ENCODE results near the gene GPANK1. TPM values are rescaled to one million over a fixed set of nuclear protein-coding genes. Genes with fewer than 3 reads are reported as not detected.

The GPANK1 gene
- total and polyA plus RNA-seq, 2 donors (not counting 1 experiment from before 2014, with no cell fraction given): 22.6 to 24.3 TPM

- H3K4me1 ChIP-seq (ENCODE audit: control insufficient read depth in 2 of 2, insufficient read depth in 2 of 2, low read length in 2 of 2): peaks cover 38 to 55% of the 10 kb centered on the region in 2 donors
- peaks cover 0 to 45% of the 10 kb centered on the region in 2 experiments for H3K36me3 ChIP-seq (replicated peaks in 1 of 2; ENCODE audit: control extremely low read depth in 1 of 2, control insufficient read depth in 1 of 2, extremely low read depth in 1 of 2, insufficient read depth in 2 of 2, low read length in 1 of 2)
- DNase-seq (no peak), ATAC-seq (ENCODE audit: low read depth) (no peak)
- Mint-ChIP-seq H3K9me3 (ENCODE audit: insufficient read depth) (no peaks in the 10 kb centered on the region), H3K27me3 (no peaks in the 10 kb centered on the region), H3K27ac (peak overlapping the region; percentile 89), H3K4me3 (peak overlapping the region; percentile 94), H3K4me1 (peaks cover 62% of the 10 kb centered on the region)
- H4K20me1 ChIP-seq (ENCODE audit: control insufficient read depth, insufficient read depth, low read length, poor library complexity, severe bottlenecking): peaks cover 24% of the 10 kb centered on the region
- intact Hi-C loops (cut with micrococcal nuclease): loop anchor here (10.0 kb wide), 1 partner anchor 1444 kb away; the partner anchor contains the start of gene TRIM26
- peak overlapping the region in 4 of 5 experiments; percentile 63 to 98 (median 90) for H3K4me3 ChIP-seq (ENCODE audit: control extremely low read depth in 1 of 5, extremely low read depth in 1 of 5, insufficient read depth in 1 of 5, low read depth in 2 of 5, low read length in 4 of 5)
- H3K79me2 ChIP-seq (ENCODE audit: control insufficient read depth, insufficient read depth, low read length): peaks cover 95% of the 10 kb centered on the region
- ChIA-PET CTCF (no interaction called here), POLR2A (interaction anchor here (0.6 to 1.0 kb wide), 2 partner anchors 82 to 1044 kb away, joined by 3 to 7 read pairs; no protein-coding TSS in a partner anchor)
- H3K4me2 ChIP-seq (replicated peaks; ENCODE audit: low read depth, low read length, poor library complexity, severe bottlenecking): peak overlapping the region; percentile 88
- no peak for TF ChIP-seq EZH2 (IDR thresholded peaks at IDR 0.05; ENCODE audit: borderline replicate concordance, insufficient read depth, low read depth, low read length, poor library complexity, severe bottlenecking)
- TF ChIP-seq CTCF (IDR thresholded peaks at IDR 0.05): no peak
- 94% methylated on average over 13 of the region's 13 CpGs for WGBS (ENCODE audit: insufficient coverage)
- H3K27me3 ChIP-seq (replicated peaks in 1 of 4; ENCODE audit: control extremely low read depth in 1 of 4, control insufficient read depth in 3 of 4, insufficient read depth in 4 of 4, low read length in 3 of 4): no peaks in the 10 kb centered on the region
- peak overlapping the region; percentile 50 to 77 for H3K27ac ChIP-seq (ENCODE audit: low read length in 2 of 2)
- no peak overlapping the region for H2AFZ ChIP-seq (ENCODE audit: insufficient read depth, low read depth, low read length, poor library complexity, severe bottlenecking)
- peak overlapping the region; percentile 87 for H3K9ac ChIP-seq (ENCODE audit: low read length)
- no peaks in the 10 kb centered on the region for H3K9me3 ChIP-seq (ENCODE audit: control extremely low read depth in 1 of 3, control insufficient read depth in 2 of 3, insufficient read depth in 1 of 3, low read length in 2 of 3)
These were observed 5.7 kb downstream of the GPANK1 start for GRCh38 chr6:31658983-31659648.

GRCh38 chr6:31658158-31658688, 6.6 kb downstream of the GPANK1 start:
- Mint-ChIP-seq H3K9me3 (ENCODE audit: insufficient read depth) (no peaks in the 10 kb centered on the region), H3K4me1 (peaks cover 56% of the 10 kb centered on the region), H3K4me3 (peak overlapping the region; percentile 94), H3K27ac (peak overlapping the region; percentile 65), H3K27me3 (no peaks in the 10 kb centered on the region)
- TF ChIP-seq CTCF (IDR thresholded peaks at IDR 0.05) (no peak), EZH2 (IDR thresholded peaks at IDR 0.05; ENCODE audit: borderline replicate concordance, insufficient read depth, low read depth, low read length, poor library complexity, severe bottlenecking) (no peak)
- ChIA-PET CTCF (interaction anchor here (1.1 kb wide), 1 partner anchor 60 kb away, joined by 4 read pairs; no protein-coding TSS in a partner anchor), POLR2A (interaction anchor here (0.6 kb wide), 1 partner anchor 177 kb away, joined by 3 read pairs; no protein-coding TSS in a partner anchor)
- no peak overlapping the region for H3K9ac ChIP-seq (ENCODE audit: low read length)
- peaks cover 24% of the 10 kb centered on the region for H4K20me1 ChIP-seq (ENCODE audit: control insufficient read depth, insufficient read depth, low read length, poor library complexity, severe bottlenecking)
- no peak overlapping the region for H2AFZ ChIP-seq (ENCODE audit: insufficient read depth, low read depth, low read length, poor library complexity, severe bottlenecking)
- peaks cover 0 to 38% of the 10 kb centered on the region in 2 experiments for H3K36me3 ChIP-seq (replicated peaks in 1 of 2; ENCODE audit: control extremely low read depth in 1 of 2, control insufficient read depth in 1 of 2, extremely low read depth in 1 of 2, insufficient read depth in 2 of 2, low read length in 1 of 2)
- no peaks in the 10 kb centered on the region for H3K27me3 ChIP-seq (replicated peaks in 1 of 4; ENCODE audit: control extremely low read depth in 1 of 4, control insufficient read depth in 3 of 4, insufficient read depth in 4 of 4, low read length in 3 of 4)
- H3K27ac ChIP-seq (ENCODE audit: low read length in 2 of 2): peak overlapping the region in 1 of 2 donors; percentile 40
- WGBS (ENCODE audit: insufficient coverage): 100% methylated on average over 1 of the region's 4 CpGs
- H3K4me2 ChIP-seq (replicated peaks; ENCODE audit: low read depth, low read length, poor library complexity, severe bottlenecking): peak overlapping the region; percentile 88
- ATAC-seq (ENCODE audit: low read depth) (no peak), DNase-seq (no peak)
- intact Hi-C loops (cut with micrococcal nuclease): loop anchor here (10.0 kb wide), 1 partner anchor 1443 kb away; the partner anchor contains the start of gene TRIM26
- H3K4me3 ChIP-seq (ENCODE audit: control extremely low read depth in 1 of 5, extremely low read depth in 1 of 5, insufficient read depth in 1 of 5, low read depth in 2 of 5, low read length in 4 of 5): no peak overlapping the region
- H3K9me3 ChIP-seq (ENCODE audit: control extremely low read depth in 1 of 3, control insufficient read depth in 2 of 3, insufficient read depth in 1 of 3, low read length in 2 of 3): no peaks in the 10 kb centered on the region
- H3K79me2 ChIP-seq (ENCODE audit: control insufficient read depth, insufficient read depth, low read length): peaks cover 95% of the 10 kb centered on the region
- H3K4me1 ChIP-seq (ENCODE audit: control insufficient read depth in 2 of 2, insufficient read depth in 2 of 2, low read length in 2 of 2): peaks cover 34 to 52% of the 10 kb centered on the region in 2 donors

Measured in B cell (primary cell).